ENCODE data around the gene ALX4.

DNA sequence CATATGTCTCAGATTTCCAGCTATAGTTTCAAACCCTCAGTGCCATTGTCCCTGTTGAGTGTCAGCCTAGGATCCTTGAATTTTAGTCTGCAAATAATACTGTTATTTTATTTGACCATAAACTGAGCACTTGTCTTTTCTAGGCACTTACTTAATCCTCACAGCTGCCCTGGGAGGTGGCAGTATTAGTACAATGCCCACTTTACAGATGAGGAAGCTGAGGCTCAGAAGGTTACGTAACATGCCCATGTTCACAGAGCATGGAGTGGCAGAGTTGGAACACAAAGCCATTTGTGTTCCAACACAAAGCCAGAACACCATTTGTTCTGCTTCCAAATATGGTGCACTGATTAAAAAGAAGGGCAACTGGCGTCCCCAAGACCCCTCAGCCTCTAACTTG is 38.2 kb upstream of the ALX4 start:
- TF ChIP-seq, protein P1, sequence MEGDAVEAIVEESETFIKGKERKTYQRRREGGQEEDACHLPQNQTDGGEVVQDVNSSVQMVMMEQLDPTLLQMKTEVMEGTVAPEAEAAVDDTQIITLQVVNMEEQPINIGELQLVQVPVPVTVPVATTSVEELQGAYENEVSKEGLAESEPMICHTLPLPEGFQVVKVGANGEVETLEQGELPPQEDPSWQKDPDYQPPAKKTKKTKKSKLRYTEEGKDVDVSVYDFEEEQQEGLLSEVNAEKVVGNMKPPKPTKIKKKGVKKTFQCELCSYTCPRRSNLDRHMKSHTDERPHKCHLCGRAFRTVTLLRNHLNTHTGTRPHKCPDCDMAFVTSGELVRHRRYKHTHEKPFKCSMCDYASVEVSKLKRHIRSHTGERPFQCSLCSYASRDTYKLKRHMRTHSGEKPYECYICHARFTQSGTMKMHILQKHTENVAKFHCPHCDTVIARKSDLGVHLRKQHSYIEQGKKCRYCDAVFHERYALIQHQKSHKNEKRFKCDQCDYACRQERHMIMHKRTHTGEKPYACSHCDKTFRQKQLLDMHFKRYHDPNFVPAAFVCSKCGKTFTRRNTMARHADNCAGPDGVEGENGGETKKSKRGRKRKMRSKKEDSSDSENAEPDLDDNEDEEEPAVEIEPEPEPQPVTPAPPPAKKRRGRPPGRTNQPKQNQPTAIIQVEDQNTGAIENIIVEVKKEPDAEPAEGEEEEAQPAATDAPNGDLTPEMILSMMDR (IDR thresholded peaks at IDR 0.05), result no peak
- TF ChIP-seq POLR2A (IDR thresholded peaks at IDR 0.05), result no peak
